Stimulated activated naive CD4-positive, alpha-beta T cell treated with Interleukin-2 at 50 U/mL for 16 hours (primary cell): ENCODE data around the gene NCDN.
A peak's percentile ranks its signal among the peaks of the same experiment; 100 is the strongest.

Experiments
- DNase-seq: peaks from one replicate; lab custom pipeline; 2025; lab: John Stamatoyannopoulos, UW

The NCDN gene, protein sequence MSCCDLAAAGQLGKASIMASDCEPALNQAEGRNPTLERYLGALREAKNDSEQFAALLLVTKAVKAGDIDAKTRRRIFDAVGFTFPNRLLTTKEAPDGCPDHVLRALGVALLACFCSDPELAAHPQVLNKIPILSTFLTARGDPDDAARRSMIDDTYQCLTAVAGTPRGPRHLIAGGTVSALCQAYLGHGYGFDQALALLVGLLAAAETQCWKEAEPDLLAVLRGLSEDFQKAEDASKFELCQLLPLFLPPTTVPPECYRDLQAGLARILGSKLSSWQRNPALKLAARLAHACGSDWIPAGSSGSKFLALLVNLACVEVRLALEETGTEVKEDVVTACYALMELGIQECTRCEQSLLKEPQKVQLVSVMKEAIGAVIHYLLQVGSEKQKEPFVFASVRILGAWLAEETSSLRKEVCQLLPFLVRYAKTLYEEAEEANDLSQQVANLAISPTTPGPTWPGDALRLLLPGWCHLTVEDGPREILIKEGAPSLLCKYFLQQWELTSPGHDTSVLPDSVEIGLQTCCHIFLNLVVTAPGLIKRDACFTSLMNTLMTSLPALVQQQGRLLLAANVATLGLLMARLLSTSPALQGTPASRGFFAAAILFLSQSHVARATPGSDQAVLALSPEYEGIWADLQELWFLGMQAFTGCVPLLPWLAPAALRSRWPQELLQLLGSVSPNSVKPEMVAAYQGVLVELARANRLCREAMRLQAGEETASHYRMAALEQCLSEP

DNA sequence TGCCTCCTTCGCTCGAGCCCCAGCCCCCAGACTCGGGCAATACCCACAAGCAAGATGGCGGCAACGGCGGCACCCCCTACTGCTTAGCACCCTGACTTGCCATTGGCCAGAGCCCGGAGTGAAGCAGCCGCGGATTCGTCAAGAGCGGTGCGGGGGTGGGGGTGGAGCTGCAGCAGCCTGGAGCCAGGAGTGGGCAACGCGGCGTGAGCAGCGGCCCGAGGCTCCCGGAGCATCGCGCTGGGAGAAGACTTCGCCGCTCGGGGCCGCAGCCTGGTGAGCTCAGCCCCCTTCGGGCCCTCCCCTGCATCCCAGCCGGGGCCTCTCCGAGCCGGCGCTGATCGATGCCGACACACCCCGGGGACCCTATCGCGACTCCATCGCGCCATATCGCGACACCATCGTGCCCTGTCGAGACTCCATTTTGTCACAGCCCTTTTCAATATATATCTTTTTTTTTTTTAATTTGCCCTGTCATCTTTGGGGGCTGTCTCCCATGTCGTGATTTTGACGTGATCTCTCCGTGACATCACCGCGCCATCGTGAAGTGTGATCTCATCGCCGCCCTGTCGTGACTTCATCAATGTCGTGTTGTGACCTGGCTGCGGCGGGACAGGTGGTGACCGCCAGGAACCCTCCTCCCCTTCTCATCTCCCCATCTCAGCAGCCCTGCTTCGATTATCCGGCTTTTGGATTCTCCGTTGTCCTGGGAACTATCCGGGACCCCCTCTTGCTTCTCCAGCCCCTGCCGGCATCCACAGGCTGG lies at the start of gene NCDN:
Gene NCDN (plus strand): TSS at position 189 of the 763 bp plus-strand sequence. CDS start 392 bp downstream, at position 581.
- peak; percentile 97 for DNase-seq

DNA sequence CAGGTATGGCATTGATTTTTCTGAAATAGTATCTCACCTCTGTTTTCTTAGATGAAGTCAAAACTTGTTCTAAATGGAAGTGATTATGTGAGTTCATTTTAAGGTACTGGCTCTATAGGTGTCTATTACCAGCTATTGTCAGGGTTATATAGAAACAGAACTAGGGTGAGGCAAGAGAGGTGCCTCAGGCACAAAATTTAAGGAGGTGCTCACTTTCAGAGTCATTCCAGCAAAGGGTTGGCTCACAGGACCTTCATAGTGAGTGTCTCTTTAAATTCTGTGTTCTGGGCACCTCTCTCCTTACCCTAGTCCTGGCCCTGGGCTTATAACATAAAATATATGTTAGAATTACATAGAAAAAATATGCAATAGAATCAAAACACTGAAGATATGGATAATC lies 49.7 kb upstream of the NCDN start:
- DNase-seq = no peak

DNA sequence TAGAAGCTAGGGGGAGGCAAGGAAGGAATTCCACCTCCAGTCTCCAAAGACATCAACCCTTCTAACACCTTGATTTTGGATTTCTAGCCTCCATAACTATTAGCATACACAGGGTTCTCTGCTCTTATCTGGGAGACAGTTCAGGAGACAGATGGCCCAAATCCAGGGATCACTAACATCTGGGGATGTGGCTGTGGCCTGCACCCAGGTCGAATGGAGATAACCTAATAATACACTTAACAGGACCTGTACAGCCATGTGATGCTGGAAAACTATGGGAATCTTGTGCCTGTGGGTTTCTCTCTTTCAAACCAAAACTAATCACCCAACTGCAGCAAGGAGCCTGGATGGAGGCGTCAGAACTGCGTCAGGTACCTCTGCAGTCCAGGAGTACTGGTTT lies 48.0 kb upstream of the NCDN start:
- no peak for DNase-seq

DNA sequence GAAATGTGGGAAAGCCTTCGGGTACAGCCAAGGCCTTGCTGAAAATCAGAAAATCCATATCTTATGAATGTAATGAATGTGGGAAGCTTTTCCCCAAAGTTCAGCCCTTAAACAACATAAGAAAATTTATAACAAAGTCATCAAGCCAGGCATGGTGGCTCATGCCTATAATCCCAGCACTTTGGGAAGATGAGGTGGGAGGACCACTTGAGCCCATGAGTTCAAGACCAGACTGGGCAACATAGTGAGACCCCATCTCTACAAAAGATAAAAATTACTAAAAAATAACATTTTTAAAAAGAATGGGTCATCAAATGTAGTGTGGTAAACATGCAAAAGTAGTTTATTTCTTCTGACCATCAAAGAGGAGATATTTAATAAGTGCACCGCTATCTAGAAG lies 46.3 kb upstream of the NCDN start:
- DNase-seq = no peak

DNA sequence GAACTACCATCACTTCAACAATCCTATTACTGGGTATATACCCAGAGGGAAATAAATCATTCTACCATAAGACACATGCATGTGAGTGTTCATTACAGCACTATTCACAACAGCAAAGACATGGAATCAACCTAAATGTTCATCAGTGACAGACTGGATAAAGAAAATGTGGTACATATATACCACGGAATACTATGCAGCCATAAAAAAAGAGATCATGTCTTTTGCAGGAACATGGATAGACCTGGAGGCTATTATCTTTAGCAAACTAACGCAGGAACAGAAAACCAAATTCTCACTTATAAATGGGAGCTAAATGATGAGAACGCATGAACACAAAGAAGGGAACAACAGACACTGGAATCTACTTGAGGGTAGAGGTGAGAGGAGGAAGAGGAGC lies 39.4 kb upstream of the NCDN start:
- DNase-seq = no peak

DNA sequence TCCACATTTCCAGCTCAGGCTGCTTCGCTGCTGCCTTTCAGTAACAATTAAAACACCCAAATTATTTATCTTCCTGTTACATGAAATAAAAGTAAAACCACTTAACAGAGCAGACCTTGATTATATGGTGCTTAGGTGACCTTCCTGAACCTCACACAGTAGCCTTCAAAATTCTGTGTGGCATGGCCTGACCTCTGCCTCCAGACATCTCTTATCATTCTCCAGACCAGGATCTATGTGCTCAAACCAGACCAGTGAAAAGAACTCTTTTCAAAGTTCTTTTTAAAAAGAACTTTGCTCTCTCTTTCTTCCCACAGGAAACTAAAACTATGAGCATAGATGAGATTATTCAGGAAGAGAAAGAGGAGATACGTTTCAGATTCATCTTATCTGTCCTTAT lies 38.2 kb upstream of the NCDN start:
- no peak for DNase-seq

DNA sequence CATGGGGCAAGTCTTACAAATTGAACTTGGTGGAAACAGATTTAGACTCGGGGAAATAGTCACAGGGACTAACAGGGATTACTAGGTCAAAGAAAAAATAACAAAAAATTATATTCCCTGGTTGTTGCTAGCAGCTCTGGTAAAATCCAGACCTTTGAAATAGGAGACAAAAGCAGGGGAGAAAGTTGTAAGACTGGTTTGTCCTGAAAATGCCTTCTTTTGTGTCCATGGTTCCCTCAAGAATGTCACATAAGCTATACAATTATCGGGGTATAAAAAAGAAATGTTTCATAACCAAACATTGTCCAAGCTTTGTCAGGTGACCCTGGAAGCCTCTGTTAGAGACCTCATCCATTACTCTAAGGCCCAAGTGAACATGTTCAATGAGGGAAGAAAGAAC lies 33.5 kb upstream of the NCDN start:
- DNase-seq = no peak

DNA sequence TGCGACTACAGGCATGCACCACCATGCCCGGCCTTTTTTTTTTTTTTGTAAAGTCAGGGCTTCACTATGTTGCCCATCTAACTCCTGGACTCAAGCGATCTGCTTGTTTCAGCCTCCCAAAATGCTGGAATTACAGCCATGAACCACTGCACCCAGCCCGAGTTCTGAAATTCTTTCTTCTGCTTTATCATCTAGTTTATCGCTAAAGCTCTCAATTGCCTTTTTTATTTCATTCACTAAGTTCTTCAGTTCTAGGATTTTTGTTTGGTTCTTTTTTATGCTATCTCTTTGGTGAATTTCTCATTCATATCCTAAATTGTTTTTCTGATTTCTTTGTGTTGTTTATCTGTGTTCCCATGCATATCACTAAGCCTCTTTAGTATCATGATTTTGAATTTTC lies 27.4 kb upstream of the NCDN start:
- DNase-seq = no peak

DNA sequence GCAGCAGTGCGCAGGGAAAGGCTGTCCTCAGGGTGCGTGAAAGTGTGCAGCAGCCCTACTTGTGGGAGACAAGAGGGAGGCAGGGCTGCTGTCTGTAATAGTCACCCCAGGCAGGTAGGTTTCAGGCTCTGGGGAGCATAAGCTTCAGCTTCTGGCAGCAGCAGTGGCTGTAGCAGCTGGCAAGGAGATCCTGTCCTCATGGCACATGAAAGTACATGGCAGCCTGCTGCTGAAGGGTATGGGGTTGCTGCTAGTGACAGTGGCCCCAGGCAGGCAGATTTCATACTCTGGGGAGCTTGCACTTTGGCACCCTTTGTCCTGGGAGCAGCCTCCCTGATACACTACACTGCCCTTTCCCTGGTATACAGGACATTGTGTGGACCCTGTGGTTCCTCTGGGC lies 26.7 kb upstream of the NCDN start:
- no peak for DNase-seq

DNA sequence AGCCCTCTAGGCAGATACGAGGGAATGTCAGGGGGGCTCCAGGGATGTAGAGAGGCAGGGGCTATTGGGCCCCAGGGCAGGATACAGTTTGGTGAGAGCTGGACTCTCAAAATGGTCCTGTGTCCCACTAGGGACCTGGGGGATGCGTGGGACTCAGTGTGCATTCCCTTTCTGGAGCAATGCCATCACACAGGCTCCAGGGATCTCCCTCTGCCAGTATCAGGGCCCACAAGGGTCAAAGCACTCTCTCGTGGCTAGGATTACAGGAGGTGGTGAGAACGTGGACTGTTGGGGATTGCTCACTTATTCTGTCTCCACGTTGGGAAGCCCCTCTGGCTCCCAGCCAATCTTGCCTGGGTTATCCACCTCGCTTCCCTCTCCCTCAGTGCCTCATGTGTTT lies 26.2 kb upstream of the NCDN start:
- DNase-seq = no peak

DNA sequence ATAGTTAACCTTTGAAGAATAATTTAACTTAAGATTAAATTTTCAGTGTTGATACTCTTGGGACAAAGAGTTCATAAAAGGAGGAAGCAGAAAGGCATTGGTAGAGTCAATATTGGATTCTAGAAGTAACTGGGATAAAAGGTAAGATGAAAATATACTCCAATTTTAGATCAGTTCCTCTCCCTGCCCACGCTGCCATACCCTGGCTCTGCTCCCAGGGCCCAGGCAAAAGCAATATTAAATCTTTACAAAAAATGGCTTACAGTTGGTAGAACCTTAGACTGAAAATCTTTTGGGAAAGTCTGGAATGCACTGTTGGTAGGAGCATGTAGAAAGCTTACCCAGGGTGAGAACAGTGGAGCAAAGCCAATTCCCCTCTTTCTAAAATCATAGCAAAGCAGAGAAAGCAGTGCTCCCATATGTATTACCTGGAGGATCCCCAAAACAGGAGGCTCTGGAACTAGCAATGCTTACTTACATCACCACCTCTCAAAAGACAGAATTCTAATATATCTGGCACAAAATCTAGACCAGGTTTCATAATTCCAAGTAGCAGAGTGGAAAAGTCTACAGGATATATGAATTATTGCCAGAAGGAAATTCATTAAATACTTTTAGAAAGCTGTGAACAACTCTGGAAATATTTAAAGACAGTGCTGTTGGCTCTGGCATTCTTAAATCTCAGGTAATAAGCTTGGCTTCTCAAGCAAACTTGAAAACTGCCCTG lies 24.9 kb upstream of the NCDN start:
- no peak for DNase-seq

DNA sequence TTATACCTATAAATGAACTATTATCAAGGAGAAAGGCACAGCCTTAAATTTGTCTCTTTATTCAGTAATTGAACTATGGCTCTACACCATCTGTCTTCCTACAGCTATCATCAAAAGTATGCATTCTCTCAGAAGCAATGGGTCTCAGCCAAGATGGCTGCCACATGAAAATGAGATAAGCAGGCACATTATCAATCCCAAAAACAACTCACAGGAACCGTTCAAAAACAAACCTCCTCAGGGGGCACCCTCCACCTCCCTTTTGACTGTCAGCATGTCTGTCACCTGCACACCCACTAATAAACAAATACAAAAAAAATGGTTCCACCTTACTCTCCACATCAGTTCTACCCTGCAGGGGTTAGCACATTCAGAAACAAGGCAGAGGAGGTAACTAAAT lies 24.0 kb upstream of the NCDN start:
- DNase-seq = no peak

DNA sequence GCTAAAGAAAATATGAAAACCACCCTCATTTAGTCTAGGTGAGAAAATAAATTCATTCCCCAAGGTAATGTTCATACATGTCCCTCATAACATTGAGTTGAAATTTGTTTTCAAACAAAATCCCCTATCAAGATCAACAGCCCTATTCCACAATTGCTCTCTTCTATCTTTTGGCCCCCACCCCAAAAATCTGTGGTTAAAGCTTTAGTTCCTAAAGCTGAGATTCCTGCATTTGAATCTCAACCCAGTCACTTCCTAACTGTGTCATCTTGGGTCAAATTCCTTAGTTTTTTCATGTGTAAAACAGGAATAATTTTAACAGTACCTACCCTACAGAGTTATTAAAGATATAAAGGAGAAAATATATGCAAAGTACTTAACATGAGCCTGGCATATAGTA lies 22.4 kb upstream of the NCDN start:
- no peak for DNase-seq

DNA sequence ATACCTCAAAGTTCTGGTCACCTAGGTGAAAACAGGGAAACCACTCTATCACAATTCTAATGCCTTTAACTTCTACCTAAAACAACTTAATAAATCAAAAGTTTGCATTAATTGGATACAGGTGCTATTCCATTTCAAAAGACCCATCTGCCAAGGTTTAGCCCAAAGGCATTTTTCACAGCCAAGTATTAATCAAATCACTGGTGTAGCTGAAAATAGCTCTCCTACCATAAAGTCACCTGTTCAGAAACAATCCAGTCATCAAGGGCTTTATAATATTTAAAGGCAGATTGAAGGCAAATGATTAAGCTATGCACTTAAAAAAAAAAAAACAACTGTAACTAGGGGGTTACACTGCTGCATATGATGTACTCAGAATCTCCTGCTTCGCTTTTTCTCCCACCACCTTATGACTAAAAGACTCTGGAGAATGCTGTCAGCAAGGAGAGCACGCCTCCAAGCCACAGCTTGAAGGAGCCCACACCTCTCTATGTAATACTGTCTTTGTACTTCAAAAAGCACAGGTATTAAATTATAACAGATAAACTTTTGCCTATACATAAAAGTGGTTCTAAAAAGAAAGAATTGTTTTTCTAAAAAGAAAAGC lies 20.9 kb upstream of the NCDN start:
- no peak for DNase-seq

DNA sequence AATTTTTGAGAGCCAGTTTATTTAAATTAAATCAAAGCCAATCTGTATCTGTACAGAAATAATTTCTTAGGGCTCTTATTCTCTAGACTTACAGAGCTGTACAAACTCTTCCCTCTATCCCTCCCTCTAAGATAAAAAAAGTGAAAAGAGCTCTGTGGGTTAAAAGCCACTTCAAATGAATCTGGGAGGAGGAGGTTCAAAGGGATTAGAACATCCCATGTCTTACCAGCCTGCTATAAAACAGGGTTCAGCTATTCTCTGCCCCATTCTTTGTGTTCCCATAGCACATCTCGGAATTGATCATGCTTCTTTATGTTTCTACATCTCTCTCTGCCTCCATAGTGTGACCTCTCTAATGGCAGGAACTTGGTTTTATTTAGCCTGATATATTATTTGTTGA lies 19.8 kb upstream of the NCDN start:
- no peak for DNase-seq

DNA sequence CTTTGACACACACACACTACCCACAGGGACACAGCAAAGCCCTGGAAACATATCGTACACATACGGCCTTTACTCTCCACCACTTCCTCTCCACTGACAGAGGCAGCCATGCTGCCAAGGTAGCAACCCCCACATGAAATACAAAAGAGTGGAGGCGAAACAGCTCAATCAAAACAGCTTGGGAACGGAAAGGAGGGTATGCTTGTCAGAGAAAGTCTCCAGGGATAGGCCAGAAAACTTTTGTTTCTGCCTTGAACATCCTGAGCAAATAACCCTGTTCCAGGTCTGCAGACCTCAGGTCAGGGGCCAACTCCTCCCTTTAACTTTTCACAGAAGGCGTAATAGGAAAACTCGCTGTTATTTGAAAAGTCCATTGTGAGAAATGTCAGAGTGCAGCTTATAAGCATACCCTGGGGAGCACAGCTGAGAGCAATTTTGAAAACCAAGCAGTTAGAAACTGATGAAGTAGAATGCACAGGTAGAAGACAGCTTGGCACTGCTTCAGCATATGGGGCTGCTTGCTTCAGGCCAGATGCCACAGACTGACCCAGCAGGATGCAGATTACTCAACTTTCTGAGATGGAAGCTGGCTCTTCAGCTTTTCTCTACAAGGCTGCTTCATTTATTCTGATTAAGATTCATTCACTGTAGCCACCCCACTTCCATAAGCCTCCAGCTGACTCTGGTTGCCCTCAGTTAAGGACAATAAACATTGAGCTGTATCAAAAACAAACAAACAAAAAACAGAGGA lies 18.4 kb upstream of the NCDN start:
- no peak for DNase-seq

DNA sequence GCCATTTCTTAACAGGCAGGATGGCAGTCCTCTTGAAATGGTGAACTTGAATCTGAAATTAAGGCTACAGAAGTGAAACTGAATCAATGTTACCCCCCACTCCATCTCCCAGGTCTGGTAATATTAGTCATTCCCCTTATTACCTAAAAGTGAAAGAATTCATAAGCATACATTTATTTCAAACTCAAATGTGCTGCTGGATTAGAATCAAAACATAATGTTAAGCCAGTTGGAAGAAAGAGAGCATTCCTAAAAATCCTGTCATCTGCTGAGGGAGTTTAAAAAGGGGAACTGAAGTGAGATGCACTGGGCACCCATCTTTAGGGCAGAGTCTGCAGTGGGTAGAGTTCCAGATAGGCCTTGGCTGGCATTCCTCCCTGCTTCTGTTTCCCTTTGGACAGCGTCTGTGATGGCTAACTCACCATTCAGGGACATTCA lies 17.8 kb upstream of the NCDN start:
- DNase-seq = no peak

DNA sequence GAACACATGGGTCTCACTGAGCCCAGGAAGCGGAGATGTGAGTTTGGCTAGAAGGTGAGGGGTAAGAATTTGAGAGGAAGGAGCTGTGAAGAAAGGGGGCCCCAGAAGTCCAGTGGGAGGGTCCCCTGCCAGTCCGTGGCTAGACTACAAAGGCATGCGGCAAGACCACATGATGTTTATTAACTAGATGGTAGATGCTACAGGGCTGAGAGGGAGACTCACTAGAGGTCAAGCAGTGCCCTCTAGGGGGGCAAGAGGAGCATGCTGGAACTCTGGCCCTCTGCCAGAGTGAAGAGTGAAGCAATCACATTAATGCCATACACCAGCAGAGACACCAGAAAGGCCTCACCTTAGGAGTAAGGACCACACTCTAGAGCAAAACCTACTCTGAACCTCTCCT lies 12.6 kb upstream of the NCDN start:
- peak; percentile 28 for DNase-seq

DNA sequence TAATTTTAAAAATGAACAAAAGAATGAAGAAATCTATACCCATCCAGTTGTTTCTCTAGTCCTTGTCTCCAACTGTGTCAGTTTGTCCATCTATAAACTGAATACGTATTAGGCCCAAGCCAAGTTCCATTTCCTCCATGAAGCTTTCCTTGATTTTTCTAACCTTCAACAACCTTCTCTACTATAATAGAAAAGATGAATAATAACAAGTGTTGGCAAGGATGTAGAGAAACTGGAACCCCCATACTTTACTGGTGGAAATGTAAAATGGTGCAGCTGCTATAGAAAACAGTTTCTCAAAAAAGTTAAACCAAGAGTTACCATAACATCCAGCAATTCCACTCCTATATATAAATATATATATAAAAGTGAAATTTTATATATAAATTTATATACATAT lies 11.0 kb upstream of the NCDN start:
- DNase-seq = no peak

DNA sequence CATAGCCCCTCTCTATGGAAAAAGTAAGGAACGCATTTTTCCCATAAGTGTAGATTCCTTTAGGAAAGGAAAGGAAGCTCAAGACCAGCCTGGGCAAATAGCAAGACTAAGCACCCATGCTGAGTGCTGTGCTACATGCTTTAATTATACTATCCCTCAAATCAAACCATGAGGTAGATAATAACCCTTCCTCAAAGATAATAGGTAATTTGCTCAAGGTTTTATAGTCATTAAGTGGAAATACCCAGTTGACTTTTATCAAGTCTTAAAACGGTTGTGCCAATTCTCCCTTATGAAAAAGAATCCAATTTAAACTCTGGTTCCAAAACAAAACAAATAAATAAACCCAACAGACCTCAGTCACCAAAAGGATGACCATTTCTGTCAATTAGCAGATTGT lies 3.7 kb upstream of the NCDN start:
- no peak for DNase-seq
